Panc1 (cell line): ENCODE results near the gene MAP4K4. TPM values are rescaled to one million over a fixed set of nuclear protein-coding genes. Genes with fewer than 3 reads are reported as not detected.
A peak's percentile ranks its signal among the peaks of the same experiment; 100 is the strongest.

Source experiments
- ATAC-seq: fragments of 200-7000 bp; cut with Tn5 transposase; 2 replicates; pipeline ENCODE4 v1.9.1; 2020; ENCODE audit warnings: mild to moderate bottlenecking, moderate library complexity
- BruUV-seq: library from RNA; stranded (reverse); fragments of 400-500 nt; replicated peaks from 2 replicates; lab custom pipeline; 2021; lab: Mats Ljungman, UMichigan
- CTCF ChIA-PET: fragments of 300-600 bp; sonication (Branson Sonifier 250); formaldehyde crosslinking; loops from one replicate; lab custom pipeline; 2022; ENCODE audit warnings: antibody characterized with exemption; lab: Charles Lee
- POLR2A ChIA-PET: fragments of 300-600 bp; sonication (Branson Sonifier 250); formaldehyde crosslinking; loops from one replicate; lab custom pipeline; 2022; ENCODE audit warnings: antibody characterized with exemption; lab: Charles Lee
- DNase-seq: peaks from one replicate; pipeline ENCODE4 v3.0.0-alpha.2; 2010; ENCODE audit warnings: low read depth, low spot score
- H3K27ac ChIP-seq: 2 replicates; pipeline ENCODE4 v1.5.1; 2011; ENCODE audit warnings: mild to moderate bottlenecking, low read length, inconsistent platforms
- H3K27me3 ChIP-seq: fragments of 200-500 bp; sonication (Bioruptor generic); 2 replicates; pipeline ENCODE4 v1.6.0; 2014; ENCODE audit warnings: low read length, inconsistent platforms; ENCODE audit not compliant: control insufficient read depth, insufficient read depth
- H3K36me3 ChIP-seq: fragments of 200-500 bp; sonication (Bioruptor generic); 2 replicates; pipeline ENCODE4 v1.5.1; 2014; ENCODE audit warnings: inconsistent platforms, mild to moderate bottlenecking, low read length, moderate library complexity; ENCODE audit not compliant: control insufficient read depth, insufficient read depth
- H3K4me1 ChIP-seq: 2 replicates; pipeline ENCODE4 v1.5.1; 2011; ENCODE audit warnings: inconsistent platforms, mild to moderate bottlenecking, low read length, moderate library complexity; ENCODE audit not compliant: control insufficient read depth, insufficient read depth
- H3K4me3 ChIP-seq, 2 experiments: 2 replicates each; pipeline ENCODE4 v1.5.1; 2011 to 2012; ENCODE audit warnings: low read depth in 2 of 2, low read length in 2 of 2, mild to moderate bottlenecking in 2 of 2, inconsistent platforms in 1 of 2, moderate library complexity in 1 of 2
- H3K9me3 ChIP-seq: fragments of 200-500 bp; sonication (Bioruptor generic); 2 replicates; pipeline ENCODE4 v1.5.1; 2014; ENCODE audit warnings: low read depth, mild to moderate bottlenecking, inconsistent platforms, low read length, moderate library complexity; ENCODE audit not compliant: control insufficient read depth, insufficient read depth
- CTCF ChIP-seq: fragments of 450-650 bp; IDR thresholded peaks from 2 replicates; pipeline ENCODE4 v1.5.1; 2017; ENCODE audit warnings: mild to moderate bottlenecking
- POLR2AphosphoS5 ChIP-seq: IDR thresholded peaks from 2 replicates; pipeline ENCODE4 v1.6.1; 2012; ENCODE audit warnings: mild to moderate bottlenecking, low read depth, low read length, moderate library complexity
- REST ChIP-seq, 2 experiments: IDR thresholded peaks; 2 replicates each; pipeline ENCODE4 v1.6.1; 2011 to 2012; ENCODE audit warnings: low read depth in 2 of 2, control low read depth in 1 of 2, low read length in 1 of 2, mild to moderate bottlenecking in 1 of 2, moderate library complexity in 1 of 2; ENCODE audit not compliant: insufficient read depth in 1 of 2
- SIN3A ChIP-seq: IDR thresholded peaks from 2 replicates; pipeline ENCODE4 v1.6.1; 2012; ENCODE audit warnings: low read depth, mild to moderate bottlenecking, low read length, moderate library complexity, borderline replicate concordance; ENCODE audit not compliant: insufficient read depth
- TCF7L2 ChIP-seq: IDR thresholded peaks from 2 replicates; pipeline ENCODE4 v1.6.1; 2011; ENCODE audit warnings: mild to moderate bottlenecking, low read depth, low read length, inconsistent platforms
- in situ Hi-C: cut with HindIII; loops from 2 replicates; pipeline ENCODE4 v1.10.0; 2016; ENCODE audit warnings: low sequenced_read_pairs, low pct_unique_long_range_greater_than_20kb
- intact Hi-C: fragments of 100-400 bp; cut with micrococcal nuclease; formaldehyde crosslinking; loops from one replicate; pipeline ENCODE4 v1.10.0; 2022; ENCODE audit not compliant: unreplicated experiment
- total RNA-seq: library from RNA; stranded (reverse); gene quantifications from one replicate; pipeline ENCODE4 v1.2.1, GENCODE V29; 2021; ENCODE audit not compliant: unreplicated experiment

The MAP4K4 gene
- total RNA-seq, 1 experiment from 2014 or later, result 68.5 TPM

- TF ChIP-seq CTCF (no peak), TCF7L2 (no peak), POLR2AphosphoS5 (no peak), SIN3A (no peak), REST (IDR thresholded peaks at IDR 0.05; ENCODE audit: insufficient read depth in 1 of 2, low read depth in 2 of 2, low read length in 1 of 2) (no peak)
- intact Hi-C loops (loop anchor here (10.0 kb wide), 2 partner anchors 316 to 416 kb away; no protein-coding TSS in a partner anchor), in situ Hi-C loops (no loop called here)
- Histone ChIP-seq H3K4me3 (no peak overlapping the region), H3K36me3 (peaks cover 11% of the 10 kb centered on the region), H3K9me3 (no peaks in the 10 kb centered on the region), H3K27ac (no peak overlapping the region; the same call in 1 of the 2 replicates), H3K4me1 (peaks cover 3% of the 10 kb centered on the region; the same call in 1 of the 2 replicates), H3K27me3 (no peaks in the 10 kb centered on the region)
- BruUV-seq, result no TSS peak
- CTCF ChIA-PET, result interaction anchor here (0.6 to 1.9 kb wide), 4 partner anchors 263 to 488 kb away, joined by 3 to 8 read pairs (median 5); no protein-coding TSS in a partner anchor
- DNase-seq (no peak), ATAC-seq (no peak; the same call in 1 of the 2 replicates)
- POLR2A ChIA-PET, result no interaction called here
Observed at GRCh38 chr2:101830555-101830954, 133.0 kb downstream of the MAP4K4 start.

GRCh38 chr2:101831351-101831865 is 133.9 kb downstream of the MAP4K4 start:
- Histone ChIP-seq H3K27me3 (no peaks in the 10 kb centered on the region), H3K4me1 (peaks cover 3% of the 10 kb centered on the region; the same call in 1 of the 2 replicates), H3K9me3 (no peaks in the 10 kb centered on the region), H3K27ac (no peak overlapping the region; the same call in 1 of the 2 replicates), H3K4me3 (no peak overlapping the region), H3K36me3 (peaks cover 11% of the 10 kb centered on the region)
- BruUV-seq, result no TSS peak
- ChIA-PET CTCF (interaction anchor here (0.6 to 1.9 kb wide), 8 partner anchors 61 to 489 kb away, joined by 3 to 13 read pairs (median 4); no protein-coding TSS in a partner anchor), POLR2A (interaction anchor here (0.6 kb wide), 1 partner anchor 113 kb away, joined by 6 read pairs; no protein-coding TSS in a partner anchor)
- TF ChIP-seq CTCF (peak; percentile 87), REST (IDR thresholded peaks at IDR 0.05; ENCODE audit: insufficient read depth in 1 of 2, low read depth in 2 of 2, low read length in 1 of 2) (no peak)
- in situ Hi-C loops, result no loop called here
- intact Hi-C loops, result loop anchor here (10.0 kb wide), 2 partner anchors 317 to 417 kb away; no protein-coding TSS in a partner anchor
- peak; percentile 97 for ATAC-seq
- DNase-seq, result peak; percentile 51
